ENCODE data around the gene LRRTM4. TPM values are rescaled to one million over a fixed set of nuclear protein-coding genes. Genes with fewer than 3 reads are reported as not detected.

Gene LRRTM4
- total RNA-seq, 1 donor from 2014 or later = 0.98 TPM

DNA sequence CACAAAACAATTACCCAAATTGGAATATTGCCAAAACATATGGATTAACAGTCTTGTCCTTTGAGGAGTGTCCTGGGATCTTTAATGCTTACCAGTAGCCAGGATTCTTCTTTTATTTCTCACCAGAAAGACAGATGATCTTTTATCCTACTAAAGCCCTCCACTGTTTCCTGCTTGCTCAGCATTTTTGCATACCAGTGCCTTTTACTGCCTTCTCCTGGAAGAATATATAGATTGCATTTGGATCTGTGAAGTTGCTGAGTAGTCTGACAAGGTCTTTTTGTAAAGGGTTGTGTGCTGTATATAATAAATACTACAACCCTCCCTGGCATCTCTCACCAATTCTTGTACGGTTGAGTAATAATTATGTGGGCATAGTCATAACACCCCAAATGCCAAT is 652.2 kb downstream of the LRRTM4 start:
- no peaks in the 10 kb centered on the region for H3K4me1 ChIP-seq
- H3K27me3 ChIP-seq = no peaks in the 10 kb centered on the region
- intact Hi-C loops (cut with DNase I) = no loop called here
- TF ChIP-seq, protein P1, sequence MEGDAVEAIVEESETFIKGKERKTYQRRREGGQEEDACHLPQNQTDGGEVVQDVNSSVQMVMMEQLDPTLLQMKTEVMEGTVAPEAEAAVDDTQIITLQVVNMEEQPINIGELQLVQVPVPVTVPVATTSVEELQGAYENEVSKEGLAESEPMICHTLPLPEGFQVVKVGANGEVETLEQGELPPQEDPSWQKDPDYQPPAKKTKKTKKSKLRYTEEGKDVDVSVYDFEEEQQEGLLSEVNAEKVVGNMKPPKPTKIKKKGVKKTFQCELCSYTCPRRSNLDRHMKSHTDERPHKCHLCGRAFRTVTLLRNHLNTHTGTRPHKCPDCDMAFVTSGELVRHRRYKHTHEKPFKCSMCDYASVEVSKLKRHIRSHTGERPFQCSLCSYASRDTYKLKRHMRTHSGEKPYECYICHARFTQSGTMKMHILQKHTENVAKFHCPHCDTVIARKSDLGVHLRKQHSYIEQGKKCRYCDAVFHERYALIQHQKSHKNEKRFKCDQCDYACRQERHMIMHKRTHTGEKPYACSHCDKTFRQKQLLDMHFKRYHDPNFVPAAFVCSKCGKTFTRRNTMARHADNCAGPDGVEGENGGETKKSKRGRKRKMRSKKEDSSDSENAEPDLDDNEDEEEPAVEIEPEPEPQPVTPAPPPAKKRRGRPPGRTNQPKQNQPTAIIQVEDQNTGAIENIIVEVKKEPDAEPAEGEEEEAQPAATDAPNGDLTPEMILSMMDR (IDR thresholded peaks at IDR 0.05) = no peak
- TF ChIP-seq POLR2A (IDR thresholded peaks at IDR 0.05) (no peak), POLR2AphosphoS5 (IDR thresholded peaks at IDR 0.05; ENCODE audit: insufficient read depth in 1 of 2, low read depth in 1 of 2) (no peak)
- no peak for DNase-seq (ENCODE audit: extremely low spot score in 2 of 2)
- no peaks in the 10 kb centered on the region for H3K36me3 ChIP-seq
- H3K27ac ChIP-seq = no peak overlapping the region
- H3K9me3 ChIP-seq = no peaks in the 10 kb centered on the region
- no peak overlapping the region for H3K4me3 ChIP-seq

DNA sequence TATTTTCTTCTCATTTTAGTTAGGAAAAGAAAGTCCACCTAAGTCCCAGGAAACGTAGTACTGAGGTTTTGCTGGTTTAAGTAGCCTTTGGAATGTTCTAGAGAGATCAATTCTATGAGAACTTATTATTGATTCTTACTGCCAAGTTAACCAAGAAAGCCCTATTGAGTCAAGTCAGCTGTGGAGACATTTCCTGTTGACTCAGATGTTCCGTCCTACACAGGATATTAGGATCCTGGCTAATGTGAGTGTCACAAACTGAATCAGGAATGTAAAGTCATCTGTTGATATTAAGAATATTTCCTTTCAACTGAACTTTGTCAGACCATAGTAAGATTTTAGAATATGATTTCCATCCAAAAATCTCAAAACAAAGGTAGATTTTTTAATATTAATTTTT is 654.3 kb downstream of the LRRTM4 start:
- Histone ChIP-seq H3K4me1 (no peaks in the 10 kb centered on the region), H3K27ac (no peak overlapping the region), H3K4me3 (no peak overlapping the region), H3K9me3 (no peaks in the 10 kb centered on the region), H3K27me3 (no peaks in the 10 kb centered on the region), H3K36me3 (no peaks in the 10 kb centered on the region)
- TF ChIP-seq, protein P1 (IDR thresholded peaks at IDR 0.05) = no peak
- TF ChIP-seq POLR2AphosphoS5 (IDR thresholded peaks at IDR 0.05; ENCODE audit: insufficient read depth in 1 of 2, low read depth in 1 of 2) (no peak), POLR2A (IDR thresholded peaks at IDR 0.05) (no peak)
- intact Hi-C loops (cut with DNase I) = no loop called here
- no peak for DNase-seq (ENCODE audit: extremely low spot score in 2 of 2)

DNA sequence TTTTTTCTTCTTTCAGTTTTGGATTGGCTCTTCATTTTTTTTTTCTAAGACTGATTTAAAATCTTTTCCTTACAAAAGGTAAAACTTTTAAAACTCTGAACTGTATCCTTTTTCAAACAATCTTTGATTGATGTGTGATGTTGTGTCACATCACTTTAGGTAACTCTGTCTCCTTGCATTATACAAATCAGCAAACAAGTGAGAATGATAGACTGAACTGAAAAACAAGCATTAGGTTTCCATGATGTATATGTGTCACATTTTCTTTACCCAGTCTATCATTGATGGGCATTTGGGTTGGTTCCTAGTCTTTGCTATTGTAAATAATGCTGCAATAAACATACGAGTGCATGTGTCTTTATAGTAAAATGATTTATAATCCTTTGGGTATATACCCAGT is 655.7 kb downstream of the LRRTM4 start:
- H3K9me3 ChIP-seq = no peaks in the 10 kb centered on the region
- no peaks in the 10 kb centered on the region for H3K4me1 ChIP-seq
- H3K27me3 ChIP-seq = no peaks in the 10 kb centered on the region
- DNase-seq (ENCODE audit: extremely low spot score in 2 of 2) = no peak
- intact Hi-C loops (cut with DNase I) = no loop called here
- TF ChIP-seq, protein P1 (IDR thresholded peaks at IDR 0.05) = no peak
- TF ChIP-seq POLR2A (IDR thresholded peaks at IDR 0.05) (no peak), POLR2AphosphoS5 (IDR thresholded peaks at IDR 0.05; ENCODE audit: insufficient read depth in 1 of 2, low read depth in 1 of 2) (no peak)
- H3K4me3 ChIP-seq = no peak overlapping the region
- no peak overlapping the region for H3K27ac ChIP-seq
- no peaks in the 10 kb centered on the region for H3K36me3 ChIP-seq

DNA sequence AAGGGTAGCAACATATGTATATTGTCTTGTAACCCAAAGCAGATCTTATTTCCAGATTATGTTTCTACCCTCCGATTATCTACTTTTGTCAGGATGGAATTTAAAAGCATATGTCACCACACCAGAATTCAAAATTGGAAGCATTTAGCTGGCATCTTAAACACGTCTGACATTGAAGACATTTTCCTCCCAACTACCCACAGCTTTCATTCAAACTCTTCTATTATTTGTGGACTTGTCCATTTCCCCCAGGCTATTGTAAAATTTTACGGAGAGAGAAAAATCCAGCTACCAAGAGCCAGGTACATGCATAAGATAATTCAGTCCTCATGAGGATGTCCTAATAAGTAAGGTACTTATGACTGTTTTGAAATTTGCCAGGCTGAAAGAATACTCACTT is 659.3 kb downstream of the LRRTM4 start:
- H3K9me3 ChIP-seq = no peaks in the 10 kb centered on the region
- TF ChIP-seq POLR2A (IDR thresholded peaks at IDR 0.05) (no peak), POLR2AphosphoS5 (IDR thresholded peaks at IDR 0.05; ENCODE audit: insufficient read depth in 1 of 2, low read depth in 1 of 2) (no peak)
- TF ChIP-seq, protein P1 (IDR thresholded peaks at IDR 0.05) = no peak
- no peak overlapping the region for H3K27ac ChIP-seq
- intact Hi-C loops (cut with DNase I) = no loop called here
- no peaks in the 10 kb centered on the region for H3K27me3 ChIP-seq
- no peaks in the 10 kb centered on the region for H3K36me3 ChIP-seq
- no peaks in the 10 kb centered on the region for H3K4me1 ChIP-seq
- DNase-seq (ENCODE audit: extremely low spot score in 2 of 2) = no peak
- H3K4me3 ChIP-seq = no peak overlapping the region

DNA sequence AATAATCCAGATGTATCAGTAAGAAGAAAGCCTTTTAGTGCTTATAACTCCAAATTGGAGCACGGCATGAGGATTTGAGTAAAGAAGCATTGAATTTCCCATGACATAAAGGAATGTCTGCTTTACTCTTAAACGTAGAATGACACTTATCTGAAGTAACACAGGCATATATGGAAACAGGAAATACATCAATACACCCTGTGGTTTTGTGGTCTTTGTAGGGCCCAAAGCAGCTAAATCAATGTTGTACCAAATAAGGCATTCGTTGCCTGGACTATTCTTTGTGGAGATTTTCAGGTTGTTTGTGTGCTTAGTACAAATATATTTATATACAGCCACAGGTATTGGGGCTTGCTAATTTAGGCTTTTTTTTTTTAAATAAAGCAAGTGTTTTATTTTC is 660.5 kb downstream of the LRRTM4 start:
- H3K27me3 ChIP-seq = no peaks in the 10 kb centered on the region
- H3K9me3 ChIP-seq = no peaks in the 10 kb centered on the region
- no peak for DNase-seq (ENCODE audit: extremely low spot score in 2 of 2)
- intact Hi-C loops (cut with DNase I) = no loop called here
- no peak overlapping the region for H3K27ac ChIP-seq
- TF ChIP-seq, protein P1 (IDR thresholded peaks at IDR 0.05) = no peak
- TF ChIP-seq POLR2A (IDR thresholded peaks at IDR 0.05) (no peak), POLR2AphosphoS5 (IDR thresholded peaks at IDR 0.05; ENCODE audit: insufficient read depth in 1 of 2, low read depth in 1 of 2) (no peak)
- no peaks in the 10 kb centered on the region for H3K4me1 ChIP-seq
- no peaks in the 10 kb centered on the region for H3K36me3 ChIP-seq
- H3K4me3 ChIP-seq = no peak overlapping the region

Measured in vagina (tissue), 2 donors.